GM19351 (cell line): Measurements from ENCODE around the gene LMX1B.

ENCODE experiments used
- ATAC-seq: cut with Tn5 transposase; IDR thresholded peaks from one replicate; pipeline ENCODE4 v1.9.1; 2021; ENCODE audit warnings: mild to moderate bottlenecking, moderate library complexity; ENCODE audit not compliant: unreplicated experiment

LMX1B gene

GRCh38 chr9:126617003-126617822 is 3.5 kb downstream of the LMX1B start:
- ATAC-seq: no peak

- no peak for ATAC-seq
These were observed 4.1 kb downstream of the LMX1B start for GRCh38 chr9:126617823-126618165.

- ATAC-seq: no peak
These were observed 4.5 kb downstream of the LMX1B start for GRCh38 chr9:126618190-126618584.

- no peak for ATAC-seq
These were observed 5.0 kb downstream of the LMX1B start for GRCh38 chr9:126618585-126619360.

GRCh38 chr9:126619361-126620135 is 5.8 kb downstream of the LMX1B start:
- ATAC-seq: no peak

GRCh38 chr9:126620478-126620877 is 6.8 kb downstream of the LMX1B start:
- no peak for ATAC-seq

GRCh38 chr9:126621061-126621918 is 7.6 kb downstream of the LMX1B start:
- no peak for ATAC-seq

- no peak for ATAC-seq
These were observed 8.4 kb downstream of the LMX1B start for GRCh38 chr9:126621919-126622735.

GRCh38 chr9:126623314-126623666 is 9.6 kb downstream of the LMX1B start:
- ATAC-seq: no peak

- no peak for ATAC-seq
These were observed 10.1 kb downstream of the LMX1B start for GRCh38 chr9:126623667-126624478.

GRCh38 chr9:126624479-126624826 is 10.7 kb downstream of the LMX1B start:
- no peak for ATAC-seq

- ATAC-seq: no peak
These were observed 11.2 kb downstream of the LMX1B start for GRCh38 chr9:126624912-126625311.

GRCh38 chr9:126625329-126626126 is 11.8 kb downstream of the LMX1B start:
- ATAC-seq: no peak

- no peak for ATAC-seq
These were observed 12.6 kb downstream of the LMX1B start for GRCh38 chr9:126626127-126626925.

GRCh38 chr9:126626926-126627233 is 13.2 kb downstream of the LMX1B start:
- ATAC-seq: no peak

GRCh38 chr9:126628146-126628545 is 14.4 kb downstream of the LMX1B start:
- no peak for ATAC-seq

- no peak for ATAC-seq
These were observed 15.4 kb downstream of the LMX1B start for GRCh38 chr9:126628969-126629674.
